HG02970 (cell line): ENCODE results near the gene RCN1.
"Not testable (repeated sequence)": the region's sequence is repeated elsewhere in the genome, so short reads cannot be mapped to it uniquely, and the experiment has no call there.

Source experiments
- ATAC-seq: cut with Tn5 transposase; IDR thresholded peaks from one replicate; pipeline ENCODE4 v1.9.1; 2021; ENCODE audit warnings: mild to moderate bottlenecking, moderate library complexity, moderate number of reproducible peaks; ENCODE audit not compliant: unreplicated experiment, low FRiP score

Gene RCN1

DNA sequence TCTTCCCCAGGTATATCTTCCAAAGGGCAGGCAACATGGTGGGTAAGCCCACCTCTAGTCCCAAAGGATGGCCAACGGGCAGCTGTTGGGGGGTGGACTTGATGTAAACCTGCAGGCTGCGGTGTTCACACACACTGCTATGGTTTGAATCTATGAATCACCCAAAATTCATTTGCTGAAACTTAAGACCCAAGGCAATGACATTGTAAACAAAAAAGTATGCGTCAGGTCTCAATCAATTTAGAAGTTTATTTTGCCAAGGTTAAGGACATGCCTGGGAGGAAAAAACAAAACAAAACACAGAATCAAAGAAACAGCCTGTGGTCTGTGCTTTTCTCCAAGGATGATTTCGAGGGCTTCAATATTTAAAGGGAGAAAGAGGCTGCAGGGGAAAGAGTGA, 18.3 kb downstream of the RCN1 start:
- no peak for ATAC-seq

DNA sequence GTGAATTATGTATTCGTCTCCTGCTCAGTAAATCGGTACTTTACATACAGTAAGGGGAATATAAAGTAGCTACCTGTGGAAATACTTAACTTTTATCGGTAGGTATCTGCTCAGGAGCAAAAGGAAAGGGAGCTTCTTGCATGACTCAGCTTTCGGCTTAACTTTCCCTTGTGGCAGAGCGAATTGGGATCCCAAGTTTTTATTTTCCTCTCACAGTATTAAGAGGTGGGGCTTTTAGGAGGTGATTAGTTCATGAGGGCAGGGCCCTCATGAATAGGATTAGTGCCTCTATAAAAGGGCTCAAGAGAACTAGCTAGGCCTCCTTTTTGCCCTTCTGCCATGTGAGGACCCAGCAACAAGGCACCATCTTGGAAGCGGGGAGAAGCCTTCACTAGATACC, 18.7 kb downstream of the RCN1 start:
- no peak for ATAC-seq

DNA sequence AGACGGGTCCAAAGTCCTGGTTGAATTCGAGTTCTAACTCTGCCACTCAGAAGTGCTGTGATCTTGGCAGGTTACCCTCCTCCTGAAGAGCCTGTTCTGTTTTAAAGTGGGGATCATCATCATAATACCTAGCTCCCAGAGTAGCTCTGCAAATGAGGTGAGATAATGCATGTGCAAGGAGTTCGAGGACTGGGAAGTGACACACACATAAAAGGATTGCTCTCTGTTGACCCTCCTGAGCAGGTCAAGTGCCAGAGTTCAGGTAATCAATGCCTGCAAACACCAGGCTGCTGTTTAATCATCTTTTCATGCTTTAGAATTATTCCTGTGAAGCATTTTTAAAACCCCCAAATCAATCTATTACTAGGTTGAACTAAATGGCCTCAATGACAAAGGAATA, 19.9 kb downstream of the RCN1 start:
- ATAC-seq = no peak

DNA sequence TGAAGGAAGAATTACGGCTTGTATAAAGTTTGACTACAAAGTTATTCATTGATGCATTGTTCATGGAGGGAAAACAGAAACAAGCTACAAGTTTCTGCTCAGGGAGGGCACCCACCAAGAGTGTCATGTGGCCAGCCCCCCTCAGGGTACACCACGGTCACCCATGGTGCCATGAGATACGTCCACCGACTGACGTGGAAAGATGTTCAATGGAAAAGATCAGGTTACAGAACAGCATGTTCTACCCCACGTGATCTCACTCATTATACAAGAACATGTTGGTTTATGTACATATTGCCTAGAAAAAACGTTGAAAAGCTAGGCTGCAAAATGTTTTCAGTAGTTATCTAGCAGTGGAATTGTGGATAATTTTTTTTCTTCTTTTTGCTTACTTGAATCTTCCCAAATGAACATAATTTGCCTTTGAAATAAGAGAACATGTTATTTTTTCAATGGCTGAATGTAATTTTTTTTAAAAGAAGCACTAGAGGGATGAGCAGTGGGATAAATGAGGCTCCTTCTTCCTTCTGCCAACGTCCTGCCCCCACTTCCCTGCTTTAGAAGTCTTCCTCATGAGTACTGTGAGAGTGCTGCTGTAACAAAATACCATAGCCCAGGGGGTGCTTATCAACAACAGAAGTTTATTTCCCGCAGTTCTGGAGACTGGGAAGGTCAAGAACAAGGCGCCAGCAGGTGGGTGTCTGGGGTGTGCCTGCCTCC, 22.5 kb downstream of the RCN1 start:
- no peak for ATAC-seq

DNA sequence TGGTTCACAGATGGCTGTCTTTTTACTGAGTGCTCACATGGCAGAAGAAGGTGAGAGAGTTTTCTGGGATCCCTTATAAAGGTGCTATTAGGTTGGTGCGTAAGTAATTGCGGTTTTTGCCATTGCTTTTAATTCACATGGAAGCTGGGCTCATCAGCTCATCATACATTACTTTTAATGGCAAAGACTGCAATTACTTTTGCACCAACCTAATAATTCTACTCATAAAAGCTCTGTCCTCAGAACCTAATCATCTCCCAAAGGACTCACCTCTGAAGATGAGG, 23.0 kb downstream of the RCN1 start:
- no peak for ATAC-seq

DNA sequence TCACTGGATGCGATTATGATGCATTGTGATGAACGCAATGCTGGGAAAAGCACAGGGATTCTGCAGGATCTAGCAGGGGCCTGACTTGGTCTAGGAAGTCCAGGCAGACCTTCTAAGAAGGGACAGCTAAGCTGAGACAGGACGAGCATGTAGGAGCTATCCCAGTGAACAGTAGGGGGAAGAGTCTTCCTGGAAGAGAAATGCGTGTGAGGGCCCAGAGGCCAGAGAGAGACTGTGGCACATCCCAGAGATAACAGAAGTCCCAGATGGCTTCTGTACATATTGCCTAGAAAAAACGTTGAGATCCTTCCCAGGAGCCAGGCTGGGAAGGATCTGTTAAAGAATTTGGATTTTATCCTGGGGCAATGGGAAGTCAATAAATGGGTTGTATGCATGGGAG, 24.6 kb downstream of the RCN1 start:
- ATAC-seq = no peak

DNA sequence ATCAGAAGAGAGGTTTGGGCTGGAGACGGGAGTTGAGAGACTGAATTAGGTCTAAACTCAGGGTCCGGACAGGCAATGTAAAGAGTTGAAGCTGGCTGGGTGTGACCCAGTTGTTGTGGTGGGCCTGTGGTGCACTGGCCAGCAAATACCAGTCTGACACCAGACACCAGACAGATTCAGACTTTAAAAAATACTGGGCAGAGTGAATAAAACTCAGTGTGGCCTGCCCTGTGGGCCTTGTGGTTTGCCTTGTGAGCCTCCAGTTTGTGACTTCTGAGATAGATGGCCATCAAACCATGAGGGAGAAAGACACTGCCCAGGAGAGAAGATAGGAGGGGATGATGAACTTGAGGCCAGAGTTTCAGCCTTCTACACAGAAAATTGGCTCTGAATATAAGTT, 25.8 kb downstream of the RCN1 start:
- ATAC-seq = no peak

DNA sequence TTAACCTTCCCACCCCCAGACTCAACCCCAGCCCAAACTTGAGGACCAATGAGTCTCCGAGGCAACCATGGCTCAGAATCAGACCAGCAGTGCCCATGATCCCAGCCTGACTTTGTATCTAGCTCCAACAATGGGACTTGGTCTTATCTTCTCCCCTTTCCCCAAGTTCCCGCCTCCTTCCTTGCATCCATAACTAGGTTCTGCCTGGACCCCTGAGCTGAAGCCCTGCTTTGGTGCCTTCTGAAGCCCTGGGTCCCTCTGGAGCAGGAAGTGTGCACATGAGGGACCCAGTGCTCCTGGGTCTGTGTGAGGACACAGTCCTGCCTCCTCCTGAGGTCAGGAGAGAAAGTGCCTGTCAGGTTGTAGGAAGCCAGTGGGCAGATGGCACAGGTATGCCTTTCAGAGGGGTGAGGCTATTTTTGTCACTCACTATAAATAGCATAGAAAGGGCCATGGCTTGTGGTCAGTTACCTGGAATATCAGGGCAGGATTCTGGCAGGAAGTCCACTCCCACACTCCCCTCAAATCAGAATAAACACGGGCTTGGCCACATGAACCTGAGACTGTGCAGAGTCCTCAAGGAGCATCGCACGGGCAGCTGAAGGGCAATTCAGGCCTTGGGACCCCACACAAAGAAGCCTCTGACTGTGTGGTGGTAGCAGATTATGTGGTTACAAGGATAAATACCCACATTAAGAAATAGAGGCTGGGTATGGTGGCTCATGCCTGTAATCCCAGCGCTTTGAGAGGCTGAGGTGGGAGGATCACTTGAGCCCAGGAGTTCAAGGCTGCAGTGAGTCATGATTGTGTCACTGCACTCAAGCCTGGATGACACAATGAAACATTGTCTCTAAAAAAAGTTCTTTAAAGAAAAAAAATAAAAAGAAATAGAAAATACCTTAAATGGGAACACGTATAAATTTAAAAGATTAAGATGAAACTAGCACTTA, 27.4 kb downstream of the RCN1 start:
- no peak for ATAC-seq

DNA sequence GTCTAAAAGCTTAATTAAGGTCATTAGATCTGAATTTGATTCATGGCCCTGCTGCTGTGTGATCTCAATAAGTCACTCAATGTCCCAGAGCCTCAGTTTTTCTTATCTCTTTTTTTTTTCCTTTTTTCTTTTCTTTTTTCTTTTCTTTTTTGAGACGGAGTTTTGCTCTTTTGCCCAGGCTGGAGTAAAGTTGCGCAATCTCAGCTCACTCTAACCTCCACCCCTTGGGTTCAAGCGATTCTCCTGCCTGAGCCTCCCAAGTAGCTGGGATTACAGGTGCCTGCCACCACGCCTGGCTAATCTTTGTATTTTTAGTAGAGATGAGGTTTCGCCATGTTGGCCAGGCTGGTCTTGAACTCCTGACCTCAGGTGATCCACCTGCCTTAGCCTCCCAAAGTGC, 28.3 kb downstream of the RCN1 start:
- ATAC-seq = not testable (repeated sequence)

DNA sequence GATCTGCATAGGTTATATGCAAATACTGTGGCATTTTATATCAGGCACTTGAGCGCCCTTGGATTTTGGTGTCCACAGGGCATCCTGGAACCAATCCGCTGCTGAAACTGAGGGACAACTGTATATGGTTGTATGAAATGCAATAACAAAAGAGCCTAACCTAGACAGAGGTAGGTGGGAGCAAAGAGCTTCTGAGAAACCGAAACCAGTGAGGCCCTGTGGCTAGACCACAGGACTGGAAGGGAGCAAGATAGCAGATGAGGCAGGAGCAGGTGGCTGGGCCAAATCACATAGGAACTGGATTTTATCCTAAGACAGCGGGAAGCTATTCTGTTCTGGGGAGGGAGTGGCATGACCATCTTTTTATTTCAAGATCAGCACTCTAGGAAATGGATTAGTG, 30.1 kb downstream of the RCN1 start:
- no peak for ATAC-seq

DNA sequence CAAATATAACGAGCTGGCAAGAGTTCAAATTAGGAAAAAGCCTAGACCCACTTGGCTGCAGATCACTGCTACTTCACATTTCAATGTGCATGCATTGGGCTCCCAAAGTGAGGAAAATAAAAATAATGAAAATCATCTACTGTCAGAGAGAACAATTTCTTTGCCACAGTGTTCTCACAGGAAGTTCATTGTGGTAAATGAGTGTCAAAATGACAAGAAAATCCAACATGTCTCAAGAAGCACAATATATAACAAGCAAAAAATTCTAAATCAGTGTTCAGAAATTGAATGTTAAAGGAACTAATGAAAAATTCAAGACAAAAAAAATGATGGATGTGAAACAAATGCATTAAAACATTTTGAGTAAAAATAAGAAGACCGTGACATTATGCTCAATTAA, 31.3 kb downstream of the RCN1 start:
- ATAC-seq = no peak

DNA sequence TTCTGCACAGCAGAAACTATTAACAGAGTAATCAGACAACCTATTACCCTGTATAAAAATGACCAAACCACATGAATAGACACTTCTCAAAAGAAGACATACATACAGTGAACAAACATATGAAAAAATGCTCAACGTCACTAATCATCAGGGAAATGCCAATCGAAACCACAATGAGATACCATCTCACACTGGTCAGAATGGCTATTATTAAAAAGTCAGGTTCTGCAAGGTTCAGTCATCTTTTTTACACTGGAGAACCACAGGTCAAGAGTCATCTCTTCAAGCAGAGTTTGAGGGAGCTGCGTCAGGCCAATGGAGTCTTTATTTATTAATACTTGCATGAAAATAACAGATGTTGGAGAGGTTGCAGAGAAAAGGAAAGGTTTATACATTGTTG, 40.4 kb downstream of the RCN1 start:
- ATAC-seq = no peak

DNA sequence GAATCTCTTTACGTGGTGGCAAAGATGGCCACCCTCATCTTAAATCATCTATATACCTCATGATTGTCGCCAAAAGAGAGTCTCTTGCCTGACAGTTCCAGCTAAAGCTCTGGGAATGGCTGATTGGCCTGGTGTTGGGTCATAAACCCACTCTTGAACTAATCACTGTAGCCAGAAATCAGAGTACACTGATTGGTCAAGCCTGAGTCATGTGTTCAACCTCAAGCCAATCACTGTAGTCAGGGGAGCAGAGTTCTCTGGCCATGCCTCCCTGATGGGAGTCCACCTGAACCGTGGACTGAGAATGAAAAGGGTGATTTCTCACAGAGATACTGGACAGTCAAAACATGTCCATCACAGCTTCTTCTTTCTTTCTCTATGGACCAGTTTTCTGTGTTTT, 45.8 kb downstream of the RCN1 start:
- ATAC-seq = no peak

DNA sequence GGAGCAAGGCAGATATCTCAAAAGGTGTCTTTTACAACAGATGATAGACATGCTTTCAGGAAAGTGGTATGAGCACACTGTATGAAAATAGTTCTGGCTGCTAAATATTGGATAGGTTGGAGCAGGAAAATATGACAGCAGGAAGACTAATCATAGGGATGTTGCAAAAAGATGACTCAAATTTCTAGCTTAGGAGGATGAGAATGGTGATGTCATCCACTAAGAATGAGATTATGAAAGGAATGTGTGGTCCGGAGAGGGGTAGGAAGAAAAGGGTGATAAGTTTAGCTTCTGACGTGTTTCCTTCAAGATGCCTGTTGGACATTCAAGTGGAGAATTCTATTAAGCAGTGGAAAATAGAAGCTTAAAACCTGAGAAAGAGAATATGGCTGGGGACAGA, 46.4 kb downstream of the RCN1 start:
- no peak for ATAC-seq

DNA sequence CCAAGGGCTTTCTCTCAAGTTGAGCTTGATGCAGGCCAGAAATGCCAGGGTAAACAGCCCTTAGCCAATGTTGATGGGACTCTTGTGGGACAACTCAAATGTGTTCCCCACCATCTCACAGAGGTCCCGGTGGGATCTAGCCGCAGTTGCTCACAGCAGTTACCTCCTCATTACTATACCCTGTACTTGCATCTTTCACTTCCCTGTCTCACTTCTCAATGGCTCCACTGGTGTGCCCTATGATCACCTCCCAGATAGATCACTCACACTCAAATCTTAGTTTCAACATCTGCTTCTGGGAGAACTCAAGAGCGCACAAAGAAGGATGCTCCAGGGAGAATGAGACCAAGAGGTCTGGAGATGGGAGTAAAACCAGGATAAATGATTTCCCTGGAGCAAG, 47.0 kb downstream of the RCN1 start:
- no peak for ATAC-seq

DNA sequence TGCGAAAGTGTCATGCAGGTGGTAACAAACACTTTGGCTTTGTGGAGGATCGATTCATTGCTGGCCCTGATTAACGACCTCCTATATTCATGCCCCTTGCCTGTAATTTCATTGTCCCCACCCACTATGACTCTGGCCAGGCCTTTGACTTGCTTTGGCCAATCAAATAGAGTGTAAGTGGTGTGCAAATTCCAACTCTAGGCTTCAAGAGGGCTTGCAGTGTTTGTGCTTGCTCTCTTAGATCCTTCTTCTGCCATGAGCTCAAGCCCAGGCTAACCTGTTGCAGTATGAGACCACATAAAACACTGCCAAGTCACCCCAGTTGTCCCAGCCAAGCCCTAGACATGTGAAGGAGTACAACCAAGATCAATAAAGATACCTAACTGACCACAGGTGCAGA, 48.0 kb downstream of the RCN1 start:
- ATAC-seq = no peak

DNA sequence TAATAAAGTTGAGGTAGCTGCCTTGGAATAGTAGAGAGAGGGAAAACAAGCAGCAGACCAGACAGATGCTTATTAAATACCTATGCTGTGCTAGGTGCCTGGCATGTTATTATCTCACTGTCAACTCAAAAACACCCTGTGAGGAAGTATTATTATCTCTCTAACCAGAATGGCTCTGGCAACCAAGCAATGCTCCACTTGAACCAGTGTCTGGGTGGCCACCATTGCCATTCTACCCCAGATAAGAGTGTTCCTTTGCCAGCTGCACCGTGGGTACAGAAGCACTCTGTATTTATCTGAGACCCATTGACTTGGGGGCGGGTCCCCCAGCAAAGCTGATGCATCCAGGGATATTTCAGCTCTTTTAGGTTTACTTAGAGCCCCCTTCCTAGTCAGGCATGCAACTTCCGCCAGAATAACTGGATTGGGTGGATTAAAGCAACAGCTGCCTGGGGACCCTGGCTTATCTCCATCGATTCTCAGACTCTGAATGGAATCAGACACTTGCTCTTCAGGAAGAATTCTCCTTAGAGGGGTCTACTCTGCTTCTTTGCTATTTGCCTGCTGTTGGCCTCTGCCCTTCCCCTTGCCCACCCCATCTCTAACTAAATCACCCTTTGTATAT, 49.1 kb downstream of the RCN1 start:
- no peak for ATAC-seq

DNA sequence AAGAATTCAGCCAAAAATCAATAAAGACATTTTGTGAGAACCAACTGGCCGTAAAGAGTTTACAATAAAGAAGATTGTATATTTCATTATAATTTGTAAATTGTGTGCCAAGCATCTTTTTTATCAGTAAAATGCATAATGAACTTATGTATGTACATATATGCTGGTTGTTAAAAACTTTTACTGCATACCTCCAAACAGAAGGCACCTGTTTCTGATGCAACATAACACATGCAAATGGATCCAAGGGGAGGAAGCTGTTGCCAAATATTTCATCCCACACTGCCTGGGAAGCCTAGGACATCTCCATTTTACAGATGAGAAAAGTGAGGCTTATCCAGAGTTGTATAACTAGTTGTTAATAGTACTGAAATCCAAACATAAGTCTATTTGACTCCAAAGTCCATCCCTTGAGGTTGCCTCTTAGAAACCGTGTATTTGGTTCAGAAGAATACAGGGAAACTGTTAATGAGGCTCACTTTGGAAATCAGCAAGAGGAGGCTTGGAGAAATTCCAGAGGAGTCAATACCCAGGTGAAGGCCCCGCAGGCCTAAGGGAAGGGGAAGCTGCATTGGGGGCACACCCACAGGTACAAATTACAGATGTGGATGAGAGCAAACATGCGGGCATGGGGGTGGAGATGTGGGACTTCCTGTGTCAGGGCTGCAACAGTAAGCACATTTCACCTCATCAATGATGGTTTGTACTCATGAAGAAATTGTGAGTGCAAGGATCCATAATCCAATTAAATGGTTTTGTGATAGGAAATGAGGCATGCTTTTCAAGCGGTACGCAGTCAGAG, 51.1 kb downstream of the RCN1 start:
- ATAC-seq = no peak

DNA sequence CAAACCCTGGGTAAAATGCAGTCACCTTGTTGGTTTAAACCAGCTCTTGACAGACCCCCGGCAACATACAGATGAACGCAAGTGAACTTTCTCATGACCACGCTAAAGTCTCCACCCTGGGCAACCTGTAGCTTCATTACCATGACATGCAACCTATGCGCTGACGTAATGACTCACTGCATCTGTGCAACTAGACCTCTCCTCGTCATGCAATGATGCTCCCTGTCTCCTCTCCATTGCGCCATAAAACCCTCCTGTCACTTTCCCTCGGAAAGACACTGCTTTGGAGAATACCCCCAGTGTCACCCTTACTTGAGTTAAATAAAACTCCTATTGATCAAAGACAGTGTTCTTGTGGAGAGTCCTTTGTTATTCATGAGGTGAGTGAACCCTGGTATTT, 52.5 kb downstream of the RCN1 start:
- no peak for ATAC-seq

DNA sequence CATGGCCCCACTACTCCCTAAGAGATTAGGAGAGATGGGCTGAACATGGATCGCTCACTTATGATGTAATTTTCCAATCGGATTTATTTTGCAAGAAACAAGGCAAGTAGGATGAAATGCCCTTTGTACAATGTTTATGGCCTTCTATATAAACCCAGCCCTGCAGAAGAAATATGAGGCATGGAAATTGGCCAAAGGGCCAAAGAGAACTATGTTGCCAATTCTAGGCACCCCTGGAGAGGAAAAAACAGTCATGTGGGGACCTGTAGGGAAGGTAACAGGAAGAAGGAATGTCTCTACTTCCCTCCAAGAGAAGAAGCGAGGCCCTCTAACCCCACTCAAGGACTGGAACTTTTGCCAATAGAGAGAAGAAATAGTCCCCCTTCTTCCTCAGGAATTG, 54.4 kb downstream of the RCN1 start:
- no peak for ATAC-seq

DNA sequence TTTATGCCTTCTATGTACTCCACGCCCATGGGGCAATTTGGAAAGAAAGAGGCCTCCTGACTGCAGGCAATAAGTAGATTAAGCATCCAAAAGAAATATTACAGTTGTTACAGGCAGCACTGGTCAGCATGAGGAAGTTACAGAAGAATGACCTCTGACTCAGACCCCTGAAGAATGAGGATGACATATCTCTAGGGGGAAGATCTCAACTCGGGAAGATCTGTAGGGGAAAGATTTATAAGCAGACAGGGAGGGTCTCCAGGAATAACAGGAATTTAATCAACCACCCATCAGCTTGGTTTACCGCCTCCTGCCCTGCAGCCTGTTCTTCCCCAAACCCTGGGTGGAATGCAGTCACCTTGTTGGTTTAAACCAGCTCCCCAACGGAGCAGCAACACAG, 58.0 kb downstream of the RCN1 start:
- ATAC-seq = no peak
